Neural cell (in vitro differentiated cells): ENCODE data around the gene TNFRSF19.

Experiments
- CTCF ChIP-seq: fragments of 450-650 bp; IDR thresholded peaks from 2 replicates; pipeline ENCODE4 v1.5.1; 2014; ENCODE audit warnings: antibody characterized with exemption, mild to moderate bottlenecking, moderate library complexity; ENCODE audit not compliant: poor library complexity, severe bottlenecking
- EP300 ChIP-seq: fragments of 450-650 bp; conservative IDR thresholded peaks from 2 replicates; pipeline ENCODE4 v1.6.1; 2014; ENCODE audit warnings: antibody characterized with exemption, mild to moderate bottlenecking, moderate library complexity; ENCODE audit not compliant: poor library complexity, severe bottlenecking

GRCh38 chr13:23612731-23613130 lies 42.5 kb downstream of the TNFRSF19 start:
- TF ChIP-seq EP300 (no peak), CTCF (no peak)
